ENCODE results near the gene XXYLT1.

Gene XXYLT1

DNA sequence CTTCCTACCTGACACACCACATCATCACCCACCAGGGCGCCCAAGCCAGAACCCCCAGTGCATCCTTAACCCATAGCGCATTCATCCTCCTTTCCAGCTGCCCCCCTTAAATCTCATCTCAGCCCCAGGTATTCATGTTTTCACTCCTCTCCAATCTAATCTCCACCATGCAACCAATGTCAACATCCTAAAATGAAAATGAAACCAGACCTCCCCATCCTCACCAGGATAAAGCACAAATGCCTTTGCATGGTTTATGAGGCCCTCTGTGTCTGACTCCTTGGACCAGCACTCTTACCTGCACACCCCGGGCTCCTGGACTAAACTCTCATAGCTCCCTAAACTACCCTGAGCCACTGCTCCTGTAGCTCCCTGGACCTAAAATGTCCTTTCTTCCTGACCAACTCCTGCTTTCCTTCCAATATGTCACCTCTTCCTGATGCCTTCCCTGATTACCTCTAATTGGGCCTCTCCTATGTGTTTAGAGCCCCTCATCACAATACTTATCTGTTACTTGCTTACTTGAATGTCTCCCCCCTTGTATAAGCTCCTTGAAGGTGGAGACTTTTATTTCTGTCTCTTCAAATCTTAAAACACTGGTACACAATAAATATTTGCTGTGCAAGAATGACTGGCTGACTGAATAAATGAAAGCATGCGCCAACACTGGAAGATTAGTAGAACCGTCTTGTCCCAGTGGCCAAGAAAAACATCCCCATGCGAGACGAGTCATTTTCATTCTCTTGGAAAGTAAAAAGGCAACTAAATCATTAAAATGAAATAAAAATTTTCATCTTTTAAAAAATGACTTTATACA is 142.5 kb downstream of the XXYLT1 start:
- DNase-seq = no peak

- no peak for DNase-seq
These were observed 144.8 kb downstream of the XXYLT1 start for GRCh38 chr3:195126056-195126605.

- no peak for DNase-seq
These were observed 145.3 kb downstream of the XXYLT1 start for GRCh38 chr3:195125646-195126045.

- DNase-seq = no peak
These were observed 146.5 kb downstream of the XXYLT1 start for GRCh38 chr3:195124378-195124992.

GRCh38 chr3:195123281-195123691 is 147.7 kb downstream of the XXYLT1 start:
- no peak for DNase-seq

- DNase-seq = no peak
These were observed 148.7 kb downstream of the XXYLT1 start for GRCh38 chr3:195122261-195122660.

DNA sequence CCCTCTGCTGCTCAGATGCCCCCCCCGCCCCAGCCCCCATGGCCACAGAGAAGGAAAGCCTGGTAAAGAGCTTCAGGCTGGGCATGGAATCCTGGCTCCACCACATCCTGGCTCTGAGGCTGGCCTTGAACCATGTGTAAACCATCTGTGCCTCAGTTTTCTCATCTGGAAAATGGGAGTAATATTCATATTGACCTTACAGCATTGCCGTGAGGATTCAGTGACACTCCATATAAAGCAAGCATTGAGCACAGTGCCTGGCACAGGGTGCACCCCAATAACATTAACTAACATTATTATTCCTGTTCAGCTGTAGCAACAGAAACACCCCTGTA is 150.7 kb downstream of the XXYLT1 start:
- no peak for DNase-seq

DNA sequence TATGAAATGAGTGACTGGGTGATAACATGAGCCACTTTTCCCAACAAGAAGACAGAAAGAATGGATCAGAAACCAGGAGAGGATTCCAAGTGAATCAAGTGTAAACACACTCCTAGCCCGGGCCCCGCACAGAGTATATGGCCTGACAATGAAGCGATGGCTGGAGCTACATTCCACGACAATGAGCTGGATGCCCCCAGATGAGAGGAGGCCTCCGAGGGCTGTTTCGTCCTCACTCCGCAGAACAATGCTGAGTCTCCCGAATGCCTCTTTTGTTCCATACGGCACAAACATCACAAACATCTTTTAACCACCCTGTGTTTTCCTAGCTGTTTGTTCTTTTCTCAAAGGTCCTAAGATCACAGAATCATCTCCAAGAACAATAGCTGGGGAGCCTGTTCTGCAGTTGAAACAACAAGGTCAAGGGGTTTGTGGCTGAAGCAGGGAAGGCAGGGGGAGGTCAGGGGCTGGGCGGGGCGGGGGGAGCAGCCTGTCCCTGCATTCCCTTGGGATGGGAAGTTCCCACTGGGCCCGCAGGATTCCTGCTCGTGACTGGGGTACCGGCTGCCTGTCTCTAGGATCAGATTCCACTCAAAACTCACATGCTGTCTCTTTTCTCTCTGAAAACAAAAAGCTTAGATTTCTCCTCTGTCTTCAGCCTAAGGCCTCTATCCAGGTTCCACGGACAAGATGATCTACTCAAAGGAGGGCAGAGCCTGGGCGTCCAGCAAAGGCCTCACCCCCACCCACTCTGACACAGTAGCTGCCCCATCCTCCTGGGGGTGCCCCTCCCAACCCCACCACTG is 151.3 kb downstream of the XXYLT1 start:
- DNase-seq = no peak

GRCh38 chr3:195118671-195119070 is 152.3 kb downstream of the XXYLT1 start:
- DNase-seq = no peak

GRCh38 chr3:195117978-195118581 is 152.9 kb downstream of the XXYLT1 start:
- peak in 1 of 2 donors; percentile 68 for DNase-seq

DNA sequence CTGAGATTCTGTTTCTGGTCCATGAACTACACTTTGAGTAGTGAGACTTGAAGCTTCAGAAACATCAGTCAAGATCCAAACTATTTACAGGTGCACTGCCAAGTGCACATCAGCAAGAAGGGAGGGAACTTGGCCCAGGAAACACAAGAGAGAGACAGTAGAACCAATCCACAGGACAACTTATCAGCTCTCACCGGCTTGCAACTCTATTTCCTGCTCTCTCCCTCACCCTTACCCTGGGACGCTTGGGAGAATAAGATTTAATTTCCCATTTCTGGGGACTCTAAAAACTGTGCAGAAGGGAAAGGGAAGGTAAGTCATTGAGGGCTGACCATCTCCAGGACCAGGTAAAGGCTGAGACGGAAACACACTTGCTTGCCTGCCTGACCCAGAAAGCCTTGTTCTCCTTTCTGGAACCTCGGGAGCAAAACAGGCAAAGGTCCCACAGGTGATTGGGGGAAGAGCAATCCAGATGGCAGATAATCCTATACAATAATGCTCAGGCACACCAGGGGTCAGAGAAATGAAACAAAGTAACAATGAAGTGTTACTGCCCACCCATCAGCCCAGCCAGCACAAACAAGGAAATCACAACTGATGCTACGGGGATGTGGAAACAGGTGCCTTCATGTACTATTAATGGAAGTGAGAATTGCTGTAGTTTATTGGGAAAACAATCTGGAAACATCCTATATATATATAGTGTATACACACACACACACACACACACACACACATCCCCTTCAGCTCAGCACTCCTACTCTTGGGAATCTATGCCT is 154.4 kb downstream of the XXYLT1 start:
- no peak for DNase-seq

GRCh38 chr3:195115600-195116406 is 155.2 kb downstream of the XXYLT1 start:
- DNase-seq = no peak

- no peak for DNase-seq
These were observed 156.0 kb downstream of the XXYLT1 start for GRCh38 chr3:195114786-195115599.

- DNase-seq = no peak
These were observed 157.2 kb downstream of the XXYLT1 start for GRCh38 chr3:195113536-195114425.

GRCh38 chr3:195113048-195113447 is 157.9 kb downstream of the XXYLT1 start:
- no peak for DNase-seq

GRCh38 chr3:195112361-195112791 is 158.6 kb downstream of the XXYLT1 start:
- DNase-seq = no peak

DNA sequence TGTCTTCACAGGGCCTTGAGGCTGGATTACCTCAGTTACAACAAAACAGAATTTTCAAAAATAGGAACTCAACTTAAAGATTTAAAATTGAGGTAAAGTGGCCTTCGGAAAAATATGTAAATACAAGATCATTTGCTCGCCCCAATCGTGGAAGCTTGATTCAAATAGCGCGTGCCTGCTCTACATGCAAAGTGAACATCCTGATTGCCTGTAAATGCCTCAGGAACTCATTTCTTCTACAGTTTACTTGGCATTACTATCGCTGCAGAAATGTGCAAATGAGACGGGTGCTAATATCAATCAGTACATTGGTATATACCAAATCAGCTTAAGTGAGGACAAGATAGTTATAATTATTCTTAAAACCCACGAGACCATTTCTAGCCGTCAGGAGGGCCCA is 159.2 kb downstream of the XXYLT1 start:
- DNase-seq = no peak

DNA sequence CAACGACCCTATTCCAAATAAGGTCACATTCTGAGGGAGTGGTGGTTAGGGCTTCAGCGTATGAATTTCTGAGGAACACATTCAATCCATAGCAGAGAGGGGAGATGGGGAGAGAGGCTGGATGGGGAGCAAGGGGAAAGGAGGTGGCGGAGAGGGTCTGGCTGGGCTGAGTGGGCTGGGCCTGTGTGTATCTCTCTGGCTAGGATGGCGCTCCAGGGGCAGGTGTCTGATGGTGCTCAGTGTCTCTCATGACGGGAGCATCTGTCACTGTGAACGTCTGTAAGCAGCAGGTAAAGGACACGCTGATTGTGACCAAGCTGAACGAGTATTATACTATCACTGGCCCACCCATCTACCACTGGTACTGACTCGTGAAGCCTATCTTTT is 159.6 kb downstream of the XXYLT1 start:
- DNase-seq = no peak

GRCh38 chr3:195110647-195111318 is 160.2 kb downstream of the XXYLT1 start:
- DNase-seq = peak in 1 of 2 donors; percentile 62
